GM04503 (cell line): ENCODE measurements around the gene PHACTR4.
A peak's percentile ranks its signal among the peaks of the same experiment; 100 is the strongest.
"Not testable (repeated sequence)": the region's sequence is repeated elsewhere in the genome, so short reads cannot be mapped to it uniquely, and the experiment has no call there.

Experiments
- DNase-seq: peaks from one replicate; pipeline ENCODE4 v3.0.0-alpha.2; 2012; ENCODE audit warnings: low read depth

PHACTR4 gene

GRCh38 chr1:28501925-28502324 lies 132.4 kb downstream of the PHACTR4 start:
- DNase-seq, result no peak

- no peak for DNase-seq
These were observed 133.6 kb downstream of the PHACTR4 start for GRCh38 chr1:28503117-28503516.

DNA sequence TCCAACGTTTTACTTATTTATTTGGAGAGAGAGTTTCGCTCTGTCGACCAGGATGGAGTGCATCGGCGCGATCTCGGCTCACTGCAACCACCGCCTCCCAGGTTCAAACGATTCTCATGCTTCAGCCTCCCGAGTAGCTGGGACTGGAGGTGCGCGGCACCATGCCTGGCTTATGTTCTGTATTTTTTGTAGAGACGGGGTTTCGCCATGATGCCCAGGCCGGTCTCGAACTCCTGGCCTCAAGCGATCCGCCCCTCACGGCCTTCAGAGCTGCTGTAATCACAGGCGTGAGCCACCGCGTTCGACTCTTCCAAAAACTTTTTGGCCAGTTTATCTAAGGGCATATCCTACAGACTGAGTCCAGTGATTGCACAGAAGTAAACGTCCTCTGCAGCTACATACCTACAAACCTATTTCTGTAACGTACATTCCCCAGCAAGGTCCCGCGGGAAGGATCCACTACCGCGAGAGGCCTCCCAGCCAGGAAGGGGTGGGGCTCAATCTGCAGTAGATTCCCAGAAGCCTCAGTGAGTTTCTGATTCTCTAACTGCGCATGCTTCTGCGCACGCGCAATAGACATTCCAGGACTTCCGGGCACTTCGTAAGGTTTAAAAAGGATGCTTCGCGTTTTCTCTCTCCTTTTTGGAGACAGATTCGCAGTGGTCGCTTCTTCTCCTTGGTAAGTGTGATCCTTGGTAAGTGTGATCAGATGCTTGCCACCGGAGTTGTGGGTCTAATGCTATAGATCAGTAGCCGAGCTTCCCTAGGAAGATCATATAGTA lies 136.1 kb downstream of the PHACTR4 start, which contains the start of gene RCC1:
RCC1 (plus strand) TSS at position 638 of the 782 bp plus-strand sequence. CDS start 23,824 bp downstream, outside the sequence.
- peak; percentile 93 for DNase-seq

DNA sequence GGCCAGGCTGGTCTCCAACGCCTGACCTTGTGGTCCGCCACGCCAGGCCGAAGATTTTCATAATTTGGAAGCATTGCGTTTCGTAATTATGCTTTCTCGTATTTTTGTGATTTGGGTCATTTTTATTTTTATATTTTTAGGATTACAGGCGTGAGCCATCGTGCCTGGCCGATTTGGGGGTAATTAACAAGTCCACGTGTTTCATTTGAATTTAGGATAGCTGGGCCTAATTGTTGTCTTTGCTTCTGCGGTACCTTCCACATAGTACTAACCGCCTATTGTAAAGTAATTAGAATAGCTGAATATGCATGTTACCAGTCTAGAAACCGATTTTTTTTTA lies 137.3 kb downstream of the PHACTR4 start:
- DNase-seq, result no peak

DNA sequence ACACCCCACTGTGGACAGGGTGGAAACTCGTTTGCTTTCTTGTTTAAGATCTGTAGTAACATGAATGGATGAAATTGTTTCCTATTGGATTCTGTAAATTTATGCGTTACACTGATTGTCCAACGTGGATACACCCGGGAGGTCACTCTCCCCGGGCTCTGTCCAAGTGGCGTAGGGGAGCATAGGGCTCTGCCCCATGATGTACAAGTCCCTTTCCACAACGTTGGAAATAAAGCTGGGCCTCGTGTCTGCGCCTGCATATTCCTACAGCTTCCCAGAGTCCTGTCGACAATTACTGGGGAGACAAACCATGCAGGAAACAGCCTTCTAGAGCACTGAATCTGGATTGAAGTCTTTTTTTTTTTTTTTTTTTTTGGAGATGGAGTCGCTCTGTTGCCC lies 137.7 kb downstream of the PHACTR4 start:
- no peak for DNase-seq

DNA sequence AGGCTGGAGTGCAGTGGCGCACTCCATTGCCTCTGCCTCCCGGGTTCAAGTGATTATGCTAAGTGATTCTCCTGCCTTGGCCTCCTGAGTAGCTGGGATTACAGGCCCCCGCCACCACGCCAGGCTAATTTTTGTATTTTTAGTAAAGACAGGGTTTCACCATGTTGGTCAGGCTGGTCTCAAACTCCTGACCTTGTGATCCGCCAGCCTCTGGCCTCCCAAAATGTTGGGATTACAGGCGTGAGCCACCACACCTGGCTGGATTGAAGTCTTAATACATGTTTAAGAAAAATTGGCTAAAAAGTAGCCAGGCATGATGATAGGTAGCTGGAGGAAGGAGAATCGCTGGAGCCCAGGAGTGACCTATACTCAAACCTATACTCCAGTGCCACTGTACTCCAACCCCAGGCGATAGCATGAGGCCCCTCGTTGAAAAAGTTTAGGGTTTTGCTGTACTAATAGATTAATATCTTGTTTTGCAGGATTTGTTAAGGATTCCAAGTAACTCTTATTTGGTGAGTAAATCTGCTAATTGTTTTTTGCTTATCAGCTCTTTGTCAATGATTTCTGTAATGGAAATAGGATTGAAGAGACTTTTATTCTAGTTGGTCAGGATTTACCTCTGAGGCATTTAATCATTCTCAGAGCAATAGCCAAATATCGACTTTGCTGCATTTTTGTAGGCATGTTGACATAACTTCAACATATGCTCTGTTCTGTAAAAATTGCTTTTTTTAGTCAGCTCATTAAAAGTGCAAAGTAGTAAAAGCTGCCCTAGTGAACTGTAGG lies 138.3 kb downstream of the PHACTR4 start:
- DNase-seq, result no peak

GRCh38 chr1:28508435-28508754 lies 138.9 kb downstream of the PHACTR4 start:
- DNase-seq, result no peak

DNA sequence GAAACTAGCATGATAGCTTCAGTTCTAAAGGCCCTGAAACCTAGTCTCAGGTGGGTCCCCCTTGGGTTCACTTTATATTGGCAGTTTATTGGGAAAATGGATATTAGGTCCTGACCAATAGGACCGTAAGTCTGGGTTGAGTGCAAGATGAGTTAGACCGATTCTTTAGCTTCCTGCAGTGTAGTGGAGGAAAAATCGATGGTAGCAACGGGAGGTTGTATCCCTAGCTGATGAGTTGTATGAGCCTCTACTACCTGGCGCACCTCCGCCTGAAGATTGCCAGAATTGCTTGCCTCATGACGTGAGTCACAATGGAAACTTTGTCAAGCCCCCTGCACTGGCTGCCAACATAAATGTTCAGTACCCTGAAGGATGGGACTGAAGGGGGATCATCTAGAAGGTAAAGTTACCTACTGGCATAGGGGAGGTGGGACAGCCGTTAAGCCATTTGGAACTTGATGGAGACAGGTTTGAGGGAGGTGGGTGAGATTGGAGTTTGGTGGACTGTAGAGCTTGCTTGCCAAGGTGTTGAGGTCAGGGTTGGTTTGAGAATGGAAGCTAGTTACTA lies 140.2 kb downstream of the PHACTR4 start:
- DNase-seq, result no peak

DNA sequence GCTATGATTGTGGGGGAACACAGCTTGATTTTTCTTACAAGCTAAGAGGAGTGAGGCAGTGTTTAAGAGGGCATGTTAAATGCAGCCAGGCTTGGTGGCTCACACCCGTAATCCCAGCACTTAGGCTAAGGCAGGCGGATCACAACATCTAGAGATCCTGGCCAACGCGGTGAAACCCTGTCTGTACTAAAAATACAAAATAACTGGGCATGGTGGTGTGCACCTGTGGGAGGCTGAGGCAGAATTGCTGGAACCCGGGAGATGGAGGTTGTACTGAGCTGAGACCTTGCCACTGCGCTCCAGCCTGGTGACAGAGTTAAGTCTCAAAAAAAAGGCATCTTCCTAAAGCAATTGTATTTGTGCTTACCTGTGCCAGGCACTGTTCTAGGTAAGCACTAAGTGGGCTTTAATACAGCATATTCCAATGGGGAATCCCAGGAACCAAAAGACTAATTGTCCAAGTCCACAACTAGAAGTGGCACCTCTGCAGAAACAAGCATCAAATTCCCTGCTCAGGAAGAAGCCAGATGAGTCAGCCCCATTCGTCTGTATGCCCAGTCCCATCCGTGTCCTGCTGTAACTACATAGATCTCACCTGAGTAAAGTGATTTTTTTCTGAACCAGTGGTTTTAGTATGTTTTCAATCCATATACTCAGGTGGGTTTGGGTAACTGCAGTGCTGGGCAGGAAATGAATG lies 140.9 kb downstream of the PHACTR4 start:
- no peak for DNase-seq

DNA sequence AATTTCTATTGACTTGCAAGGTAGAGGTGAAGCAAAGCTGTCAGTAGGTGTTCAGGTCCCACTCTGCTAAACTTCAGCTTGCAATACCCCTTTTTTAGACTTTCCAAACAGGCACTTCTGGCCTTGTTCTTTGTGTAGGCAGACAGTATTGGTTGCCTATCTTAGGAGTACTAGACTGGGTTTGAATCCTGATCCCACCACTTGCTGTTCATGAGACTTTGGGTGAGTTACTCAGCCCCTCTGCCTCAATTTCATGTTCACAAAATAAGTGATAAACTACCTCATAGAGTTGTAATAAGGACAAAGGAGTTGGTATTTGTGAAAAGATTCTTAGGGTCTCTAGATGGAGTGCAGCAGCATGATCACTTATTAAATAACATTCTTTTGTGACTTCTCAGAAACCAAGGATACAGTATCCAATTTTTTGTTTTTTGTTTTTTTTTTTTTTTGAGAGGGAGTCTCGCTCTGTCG lies 141.5 kb downstream of the PHACTR4 start:
- DNase-seq, result no peak

GRCh38 chr1:28512058-28512611 lies 142.6 kb downstream of the PHACTR4 start:
- no peak for DNase-seq

- DNase-seq, result not testable (repeated sequence)
These were observed 144.9 kb downstream of the PHACTR4 start for GRCh38 chr1:28514445-28514933.

GRCh38 chr1:28516518-28516956 lies 147.0 kb downstream of the PHACTR4 start:
- no peak for DNase-seq

DNA sequence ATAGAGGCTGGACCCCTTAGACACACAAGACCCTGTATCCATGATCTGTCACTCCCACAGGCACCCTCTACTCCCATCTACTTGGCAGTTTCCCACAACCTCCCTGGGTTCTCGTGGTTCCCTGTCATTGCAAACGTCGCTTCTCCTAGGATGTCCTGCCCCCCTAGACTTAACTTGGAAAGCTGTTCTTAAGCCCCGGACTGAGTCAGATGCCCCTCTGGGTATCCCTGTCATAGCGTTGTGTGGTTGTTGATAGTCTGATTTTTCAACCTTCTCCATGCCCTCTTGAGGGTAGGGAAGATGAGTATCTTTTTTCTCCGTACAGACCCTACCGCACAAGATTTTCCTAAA lies 148.1 kb downstream of the PHACTR4 start:
- DNase-seq, result no peak

DNA sequence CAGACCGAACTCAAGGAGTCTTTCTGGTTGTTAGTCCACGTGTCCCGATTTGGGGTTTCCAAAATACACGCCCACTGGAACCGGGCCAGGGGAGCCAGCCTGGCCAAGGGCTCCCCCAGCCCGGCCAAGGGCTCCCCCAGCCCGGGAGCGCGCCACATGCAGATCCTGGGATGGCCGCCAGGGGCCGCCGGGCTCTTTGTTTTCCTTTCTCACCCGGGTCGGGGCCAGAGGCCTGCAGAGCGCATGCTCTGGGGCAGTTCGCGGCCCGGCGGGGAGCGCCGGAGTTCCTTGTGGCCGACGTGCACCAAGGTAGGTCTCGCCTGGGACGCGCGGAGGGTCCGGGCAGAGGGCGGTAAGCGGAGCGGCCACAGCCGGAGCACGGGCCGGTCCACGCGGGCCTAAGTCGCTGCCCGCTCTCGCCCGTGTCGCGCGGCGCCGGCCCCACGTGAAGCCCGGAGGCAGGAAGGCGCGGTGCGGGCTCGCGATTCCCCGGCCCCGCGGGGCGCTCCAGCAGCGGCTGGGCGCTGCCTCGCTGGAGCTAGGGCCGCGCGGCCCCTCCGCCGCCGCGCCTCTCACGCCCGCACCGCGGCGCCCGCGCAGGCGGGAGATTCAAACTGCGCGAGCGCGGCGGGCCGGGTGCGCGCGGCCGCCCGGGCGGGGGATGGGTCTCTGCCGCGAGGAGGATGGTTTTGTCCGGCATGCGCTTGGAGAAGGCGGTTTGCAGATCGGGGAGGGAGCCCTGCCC lies 148.6 kb downstream of the PHACTR4 start:
- DNase-seq, result no peak

DNA sequence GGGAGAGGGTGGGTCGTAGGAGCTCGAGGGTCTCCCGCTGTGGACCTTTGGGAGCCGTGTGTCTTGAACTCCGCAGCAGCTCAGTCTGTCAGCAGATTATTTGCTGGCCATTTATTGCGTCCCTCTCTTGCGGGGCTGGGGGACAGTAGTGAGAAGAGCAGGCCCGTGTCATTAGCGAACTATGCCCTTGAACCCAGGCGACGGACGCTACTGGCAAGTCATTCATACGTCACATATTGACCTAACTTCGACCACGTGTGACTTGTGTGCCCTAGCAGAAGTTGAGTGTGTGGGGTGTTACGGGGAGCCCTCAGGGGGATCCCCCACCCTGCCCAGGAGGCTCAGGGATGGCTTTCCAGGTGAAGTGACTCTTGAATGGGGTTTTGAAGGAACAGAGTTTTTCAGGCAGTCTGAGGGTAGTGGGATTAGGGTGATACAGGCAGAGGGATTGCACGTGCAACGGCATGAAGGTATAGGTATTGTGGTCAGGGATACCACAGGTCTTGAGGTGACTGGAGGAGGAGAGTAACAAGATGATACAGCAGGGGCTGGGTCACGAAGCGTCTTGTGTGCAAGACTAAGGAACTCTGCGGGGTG lies 149.3 kb downstream of the PHACTR4 start:
- DNase-seq, result no peak

DNA sequence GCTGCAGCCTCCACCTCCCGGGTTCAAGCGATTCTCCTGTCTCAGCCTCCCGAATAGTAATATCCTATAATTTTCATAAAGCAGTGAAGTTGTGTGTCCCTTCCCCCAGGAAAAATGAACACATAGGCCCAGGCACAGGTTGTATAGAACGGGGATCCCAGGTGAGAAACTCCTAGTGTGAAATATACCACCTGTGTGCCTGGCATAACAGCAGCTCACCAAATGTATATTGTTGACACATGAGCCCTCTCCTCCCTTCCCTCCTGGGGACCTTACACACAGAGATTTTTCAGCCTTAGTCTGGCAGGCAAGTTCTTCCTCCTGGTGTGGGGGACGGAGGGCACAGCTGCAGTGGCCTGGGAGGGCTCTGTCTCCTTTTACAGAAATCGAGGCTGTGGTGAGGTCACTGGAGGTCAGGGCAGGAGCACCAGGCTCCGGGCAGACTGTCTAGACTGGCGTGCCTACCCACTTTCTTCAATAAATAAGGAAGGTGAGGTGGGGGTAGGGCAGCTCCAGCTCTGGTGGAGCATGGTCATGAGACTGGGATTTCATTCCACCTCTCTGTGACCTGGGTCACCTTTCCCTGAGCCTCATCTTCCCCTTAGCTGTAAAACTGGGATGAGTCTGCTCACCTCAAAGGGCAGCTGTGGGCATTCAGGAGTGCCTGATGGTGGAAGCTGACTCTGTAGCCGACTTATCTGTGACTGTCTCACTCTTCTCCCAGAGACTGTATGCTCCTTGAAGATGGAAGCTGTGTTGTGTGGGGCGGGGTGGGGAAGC lies 150.6 kb downstream of the PHACTR4 start:
- DNase-seq, result no peak

GRCh38 chr1:28520796-28521195 lies 151.3 kb downstream of the PHACTR4 start:
- not testable (repeated sequence) for DNase-seq

- DNase-seq, result no peak
These were observed 152.1 kb downstream of the PHACTR4 start for GRCh38 chr1:28521502-28522164.
